ELF-1 (cell line): ENCODE results near the gene CXorf66.
"Not testable (repeated sequence)": the region's sequence is repeated elsewhere in the genome, so short reads cannot be mapped to it uniquely, and the experiment has no call there.

Source experiments
- DNase-seq: peaks from one replicate; pipeline ENCODE4 v3.0.0-alpha.2; 2016; ENCODE audit warnings: low read depth, low spot score

CXorf66 gene, protein sequence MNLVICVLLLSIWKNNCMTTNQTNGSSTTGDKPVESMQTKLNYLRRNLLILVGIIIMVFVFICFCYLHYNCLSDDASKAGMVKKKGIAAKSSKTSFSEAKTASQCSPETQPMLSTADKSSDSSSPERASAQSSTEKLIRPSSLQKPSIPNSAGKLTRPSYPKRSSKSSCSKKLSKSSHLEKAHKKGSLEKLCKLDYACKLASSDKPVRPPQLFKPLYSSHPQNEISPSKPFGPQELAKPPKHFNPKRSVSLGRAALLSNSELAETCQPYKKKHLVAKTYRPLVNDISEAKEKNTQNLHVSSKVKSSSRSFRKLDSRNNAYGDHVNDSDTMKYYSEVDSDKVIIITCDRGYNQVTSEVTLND

DNA sequence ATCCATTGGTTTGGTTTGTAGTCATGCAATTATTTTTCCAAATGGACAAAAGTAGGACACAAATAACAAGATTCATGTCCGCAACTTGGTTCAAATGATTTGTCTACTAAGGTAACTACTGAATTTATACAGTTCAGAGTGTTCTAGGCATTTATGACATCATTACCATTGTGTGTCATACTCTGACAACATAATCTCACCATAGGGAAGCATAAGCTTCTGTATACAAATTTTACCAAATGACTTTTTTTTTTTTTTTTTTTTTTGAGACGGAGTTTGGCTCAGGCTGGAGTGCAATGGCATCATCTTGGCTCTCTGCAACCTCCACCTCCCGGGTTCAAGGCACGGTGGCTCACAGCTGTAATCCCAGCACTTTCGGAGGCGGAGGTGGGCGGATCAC lies at the start of gene CXorf66:
Gene CXorf66 (minus strand): TSS at position 101 of the 400 bp plus-strand sequence. CDS start 25 bp downstream, at position 76.
- DNase-seq = no peak

GRCh38 chrX:139982856-139983255 lies 17.5 kb upstream of the CXorf66 start:
- no peak for DNase-seq

DNA sequence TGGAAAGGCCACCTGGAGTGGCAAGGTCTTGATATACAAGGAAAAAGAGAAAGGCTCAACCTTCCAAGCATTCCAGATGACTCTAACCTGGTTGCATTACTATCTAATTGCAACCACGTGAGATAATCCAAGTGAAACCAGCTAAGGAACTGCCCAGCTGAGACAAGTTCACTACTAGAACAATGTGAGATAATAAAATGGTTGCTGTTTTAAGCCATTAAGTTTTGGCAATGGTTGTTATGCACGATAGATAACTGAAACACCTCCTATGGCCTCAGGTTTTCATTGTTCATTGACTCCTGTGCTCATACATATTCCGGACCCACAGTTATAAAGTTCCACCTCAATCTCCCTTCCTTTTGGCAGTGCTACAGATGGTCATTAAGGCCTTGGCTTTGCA lies 9.2 kb upstream of the CXorf66 start:
- DNase-seq = no peak

DNA sequence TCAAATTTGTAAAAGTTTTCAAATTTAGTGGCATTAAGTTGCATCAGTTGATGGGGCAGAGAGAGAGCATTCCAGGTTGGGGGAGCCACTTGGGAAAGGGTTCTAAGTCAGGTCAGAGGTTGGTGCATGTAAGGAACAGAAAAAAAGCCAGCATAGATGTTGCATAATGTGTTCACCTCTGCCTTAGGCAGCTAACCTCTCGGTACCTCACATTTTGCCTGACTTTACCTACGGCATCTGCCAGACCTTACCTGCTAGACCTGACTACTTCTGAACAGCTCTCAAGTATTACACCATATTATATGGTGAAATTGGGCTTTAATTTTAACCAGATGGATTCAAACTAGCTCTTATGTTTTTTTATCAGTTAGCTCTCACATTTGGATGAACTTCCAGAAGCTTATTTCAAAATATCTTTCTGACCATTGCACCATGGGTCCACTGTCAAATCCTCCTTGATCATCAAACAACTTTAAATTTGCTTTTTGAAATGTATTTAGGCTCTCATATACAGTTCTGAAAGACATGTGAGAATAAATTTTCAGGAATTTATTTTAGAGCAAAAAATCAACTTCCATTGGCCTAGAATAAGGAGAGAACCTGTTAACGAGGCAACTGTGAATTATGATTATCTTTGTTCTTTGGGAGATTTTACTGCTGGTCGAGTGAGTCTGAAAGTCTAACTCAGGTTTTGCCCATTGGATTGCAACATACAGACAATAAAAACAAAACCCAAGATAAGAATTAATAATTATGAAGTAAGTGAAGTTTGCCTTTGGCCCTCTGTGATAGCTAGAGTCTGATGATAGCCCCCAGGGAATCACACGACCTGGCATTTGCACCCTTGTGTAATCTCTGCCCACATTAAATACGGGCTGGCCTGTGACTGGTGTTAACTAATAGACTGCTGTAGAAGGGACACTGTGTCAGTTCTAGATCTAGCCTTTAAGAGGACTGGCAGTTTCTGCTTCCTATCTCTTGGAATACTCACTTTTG lies 7.6 kb upstream of the CXorf66 start:
- DNase-seq = no peak

DNA sequence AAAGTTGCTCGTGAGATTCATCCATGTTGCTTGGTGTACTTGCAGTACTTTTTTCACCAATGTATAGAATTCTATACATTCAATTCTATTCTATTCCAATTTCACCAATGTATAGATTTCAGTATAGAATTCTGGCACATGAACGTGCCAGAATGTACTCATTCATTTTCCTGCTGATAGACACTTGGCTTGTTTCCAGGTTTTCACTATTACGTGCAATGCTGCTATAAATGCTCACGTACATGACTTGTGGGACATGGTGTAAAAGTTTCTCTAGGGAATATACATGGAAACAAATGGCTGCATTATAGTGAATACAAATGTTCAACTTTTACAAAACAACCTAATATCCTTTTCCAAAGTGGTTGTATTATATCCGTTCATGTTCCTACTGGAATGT lies 6.8 kb upstream of the CXorf66 start:
- DNase-seq = no peak

DNA sequence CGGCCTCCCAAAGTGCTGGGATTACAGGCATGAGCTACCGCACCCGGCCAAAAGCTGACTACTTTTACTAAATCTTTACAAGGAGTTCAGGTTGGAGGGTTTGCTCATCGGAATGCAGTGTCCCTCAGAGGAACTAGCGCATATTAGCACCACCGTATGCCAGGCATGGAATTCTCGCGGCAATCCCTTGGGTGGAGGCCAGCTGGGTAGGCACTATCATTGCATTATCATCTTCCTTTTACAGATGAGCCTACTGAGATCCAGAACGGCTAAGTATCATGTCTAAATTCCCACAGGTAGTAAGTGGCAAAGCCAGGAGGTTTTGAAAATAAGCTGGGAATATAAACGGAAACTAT lies 6.1 kb upstream of the CXorf66 start:
- DNase-seq = peak; percentile 30

DNA sequence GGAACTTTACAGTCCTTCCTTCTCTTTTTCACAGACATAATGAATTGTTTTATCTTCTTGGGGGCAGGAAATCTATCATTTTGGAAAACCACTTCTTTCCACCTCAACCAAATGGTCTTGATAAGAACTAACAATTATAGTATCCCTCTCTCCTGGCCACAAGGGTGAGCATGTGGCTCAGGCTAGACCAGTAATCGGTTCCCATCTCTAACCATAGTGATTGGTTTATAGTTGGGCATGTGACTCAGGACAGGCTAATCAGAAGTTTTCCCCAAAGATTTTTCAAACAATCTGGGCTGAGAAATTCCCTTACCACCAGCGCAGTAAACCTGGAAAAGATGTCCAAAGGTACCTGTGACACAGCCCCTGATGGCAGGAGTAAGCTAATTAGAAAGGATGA lies 4.0 kb upstream of the CXorf66 start:
- no peak for DNase-seq

GRCh38 chrX:139967750-139968149 lies 2.4 kb upstream of the CXorf66 start:
- DNase-seq = no peak

GRCh38 chrX:139967300-139967699 lies 2.0 kb upstream of the CXorf66 start:
- peak; percentile 32 for DNase-seq

- peak; percentile 51 for DNase-seq
These were observed 838 bp upstream of the CXorf66 start for GRCh38 chrX:139966159-139966558.

DNA sequence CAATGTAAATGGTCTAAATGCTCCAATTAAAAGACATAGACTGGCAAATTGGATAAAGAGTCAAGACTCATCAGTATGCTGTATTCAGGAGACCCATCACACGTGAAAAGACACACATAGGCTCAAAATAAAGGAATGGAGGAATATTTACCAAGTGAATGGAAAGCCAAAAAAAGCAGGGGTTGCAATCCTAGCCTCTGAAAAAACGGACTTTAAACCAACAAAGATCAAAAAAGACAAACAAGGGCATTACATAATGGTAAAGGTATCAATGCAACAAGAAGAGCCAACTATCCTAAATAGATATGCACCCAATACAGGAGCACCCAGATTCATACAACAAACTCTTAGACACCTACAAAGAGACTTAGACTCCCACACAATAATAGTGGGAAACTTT lies 4.2 kb downstream of the CXorf66 start:
- DNase-seq = not testable (repeated sequence)

GRCh38 chrX:139949703-139950102 lies 15.6 kb downstream of the CXorf66 start:
- no peak for DNase-seq

- DNase-seq = no peak
These were observed 20.2 kb downstream of the CXorf66 start for GRCh38 chrX:139945075-139945474.

GRCh38 chrX:139936259-139936658 lies 29.1 kb downstream of the CXorf66 start:
- DNase-seq = peak; percentile 48

DNA sequence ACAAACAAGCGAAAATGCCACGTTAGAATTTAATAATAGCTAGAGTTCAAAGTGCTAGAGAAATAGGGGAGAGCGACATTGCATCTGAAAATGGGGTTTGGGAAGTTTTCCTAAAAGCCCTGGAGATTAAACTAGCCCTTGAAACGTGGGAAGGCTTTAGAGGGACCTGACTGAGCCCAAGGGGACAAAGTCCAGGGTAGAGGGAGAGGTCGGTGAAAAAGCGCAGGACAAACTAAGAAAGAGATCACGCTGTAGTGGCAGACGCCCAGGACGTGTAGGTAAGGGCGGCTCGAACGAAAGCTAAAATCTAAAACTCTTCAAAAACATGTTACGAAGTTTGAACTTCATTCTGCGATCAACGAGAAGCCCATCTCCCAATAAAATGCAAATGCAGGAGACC lies 31.4 kb downstream of the CXorf66 start:
- peak; percentile 18 for DNase-seq

DNA sequence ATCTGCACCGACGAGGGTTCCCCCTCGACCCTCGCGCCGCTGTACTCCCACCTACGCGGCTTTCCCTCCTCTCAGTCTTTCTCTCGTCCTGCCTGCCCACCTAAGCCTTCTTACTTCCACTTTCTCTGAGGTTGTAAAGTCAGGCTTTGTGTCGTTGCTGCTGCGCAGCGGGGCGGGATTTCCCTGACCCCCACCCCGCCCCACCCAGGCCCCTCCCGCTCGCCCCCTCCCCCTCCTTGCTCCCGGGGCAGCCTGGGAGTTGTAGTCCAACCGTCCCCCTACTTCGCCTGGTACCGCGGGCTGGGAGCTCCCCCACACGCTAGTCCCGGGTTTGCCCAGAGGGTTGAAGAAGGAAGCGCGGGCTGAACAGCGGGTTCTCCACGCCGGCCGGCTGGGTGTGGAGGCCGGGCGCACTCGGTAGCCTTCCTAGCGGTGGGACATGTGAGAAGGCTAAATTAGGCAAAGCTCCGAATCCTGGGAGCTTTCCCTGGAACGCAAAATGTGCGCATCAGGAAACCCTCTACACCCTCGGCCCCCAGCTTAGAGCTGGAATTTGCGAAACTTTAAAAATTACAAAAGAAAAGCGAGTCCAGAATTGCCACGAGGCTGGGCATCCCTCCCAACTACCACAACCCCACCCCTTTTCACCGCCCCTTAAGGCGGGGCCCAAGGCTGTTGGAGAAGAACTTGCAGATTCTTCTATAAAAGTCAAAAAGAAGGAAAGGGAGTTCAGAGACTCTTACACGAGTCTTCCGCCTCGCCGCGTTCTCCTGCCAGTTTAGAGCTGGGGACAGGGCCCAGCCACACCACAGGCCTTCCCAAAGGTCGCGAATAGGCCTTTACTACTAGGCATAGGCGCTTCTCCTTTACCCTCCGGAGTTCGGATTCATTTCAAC lies 32.2 kb downstream of the CXorf66 start, which contains the start of gene ATP11C:
Gene ATP11C (minus strand): TSS at position 153 of the 896 bp plus-strand sequence. CDS start 1,011 bp downstream, outside the sequence.
- peak; percentile 90 for DNase-seq

- DNase-seq = peak; percentile 84
These were observed 33.0 kb downstream of the CXorf66 start for GRCh38 chrX:139932073-139932900.

DNA sequence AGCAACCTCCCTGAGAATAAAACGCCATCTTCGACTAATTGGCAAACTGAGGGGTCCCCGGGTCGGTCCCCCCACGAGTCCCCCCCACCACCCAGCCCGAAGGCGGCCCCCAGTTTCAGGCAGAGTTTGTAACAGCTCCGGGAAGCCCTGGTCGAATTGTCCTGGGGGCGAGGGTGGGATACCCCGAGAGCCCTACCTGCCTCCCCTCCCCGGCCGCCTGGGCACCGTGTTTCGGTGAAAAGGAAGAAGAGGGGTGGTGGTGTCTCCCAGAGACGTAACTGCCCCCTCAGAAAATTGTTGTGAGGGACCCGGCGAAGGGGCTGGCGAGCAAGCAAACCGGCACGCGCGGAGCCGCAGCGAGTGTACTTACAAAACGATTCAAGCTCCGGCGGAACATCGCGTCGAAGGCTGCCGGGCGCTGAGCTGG lies 33.7 kb downstream of the CXorf66 start:
- DNase-seq = peak; percentile 44

GRCh38 chrX:139930916-139931645 lies 34.2 kb downstream of the CXorf66 start:
- peak; percentile 63 for DNase-seq

DNA sequence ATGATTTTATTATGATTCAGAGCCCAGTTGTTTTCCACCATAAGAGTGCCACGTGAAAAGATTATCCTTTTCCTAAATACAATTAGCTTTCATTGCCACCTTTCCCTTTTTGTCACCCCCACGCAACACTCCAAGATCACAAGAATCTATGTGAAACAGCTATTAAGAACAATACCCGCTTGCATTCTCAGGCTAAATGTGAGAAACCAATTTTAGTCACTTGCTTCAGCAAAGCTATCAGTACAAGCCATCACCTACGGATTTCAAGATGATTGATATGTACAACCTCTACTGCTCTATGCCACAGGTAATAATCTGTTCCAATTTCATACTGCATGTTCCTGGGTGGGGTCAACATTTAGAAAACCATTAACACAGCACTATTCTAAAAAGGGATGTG lies 34.9 kb downstream of the CXorf66 start:
- no peak for DNase-seq
